ENCODE data around the gene DCDC2B. TPM values are rescaled to one million over a fixed set of nuclear protein-coding genes. Genes with fewer than 3 reads are reported as not detected.

The DCDC2B gene
- total RNA-seq, 1 experiment from 2014 or later = not detected

DNA sequence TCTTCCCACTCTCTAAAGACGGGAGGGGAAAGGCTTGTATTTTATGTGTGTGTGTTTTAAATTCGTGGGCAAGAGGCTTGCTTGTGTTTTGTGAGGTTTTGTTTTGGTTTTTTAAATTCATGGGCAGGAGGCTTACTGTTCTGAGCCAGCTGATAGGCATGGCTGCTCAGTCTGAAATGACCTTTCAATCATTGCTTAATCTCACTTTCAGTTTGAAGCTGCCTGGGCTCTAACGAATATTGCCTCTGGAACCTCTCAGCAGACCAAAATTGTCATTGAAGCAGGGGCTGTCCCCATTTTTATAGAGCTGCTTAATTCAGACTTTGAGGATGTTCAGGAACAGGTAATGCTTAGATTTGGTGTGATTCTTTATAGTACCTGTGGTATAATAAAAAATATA is 49.7 kb upstream of the DCDC2B start:
- H4K8ac ChIP-seq (replicated peaks; ENCODE audit: insufficient read length, low read depth, low read length) = no peak overlapping the region
- no peak overlapping the region for H3K27ac Mint-ChIP-seq
- no peak overlapping the region for H2BK20ac ChIP-seq (ENCODE audit: low read depth, low read length, poor library complexity, severe bottlenecking)
- no peak overlapping the region for H3K27ac ChIP-seq (ENCODE audit: insufficient read length, low read depth, low read length)
- peaks cover 37 to 79% (median 57%) of the 10 kb centered on the region in 3 experiments; a peak in 6 of 7 replicates for H3K36me3 Mint-ChIP-seq (ENCODE audit: insufficient read depth in 1 of 3, low read depth in 3 of 3)
- TF ChIP-seq CTCF (conservative IDR thresholded peaks at IDR 0.05) = no peak
- no peak overlapping the region for H3K4me3 Mint-ChIP-seq
- no peak overlapping the region for H3K23ac ChIP-seq (ENCODE audit: insufficient read length, low read depth, low read length)
- H3K79me2 ChIP-seq (ENCODE audit: insufficient read depth, low read length) = no peaks in the 10 kb centered on the region
- no peak overlapping the region for H2AFZ ChIP-seq (ENCODE audit: low read length)
- H3K27me3 Mint-ChIP-seq (ENCODE audit: low read depth) = no peaks in the 10 kb centered on the region
- no peaks in the 10 kb centered on the region for H3K79me1 ChIP-seq (ENCODE audit: insufficient read depth, low read depth, low read length, poor library complexity, severe bottlenecking)
- no CpG with 5 or more reads among the region's 3 CpGs for WGBS (ENCODE audit: extremely low coverage, insufficient read length, low lambda C conversion rate)
- no peak overlapping the region for H3K56ac ChIP-seq (ENCODE audit: insufficient read length, low read depth, low read length)
- H4K5ac ChIP-seq (ENCODE audit: insufficient read length, low read depth, low read length) = no peak overlapping the region
- H2BK15ac ChIP-seq (ENCODE audit: low read depth, low read length) = no peak overlapping the region
- H3K4me1 ChIP-seq (ENCODE audit: insufficient read depth, low read length) = no peaks in the 10 kb centered on the region
- H3K4me2 ChIP-seq (ENCODE audit: insufficient read depth, insufficient read length, low read length) = no peak overlapping the region
- no peak for DNase-seq
- H3K14ac ChIP-seq (ENCODE audit: insufficient read depth, low read length) = no peak overlapping the region
- no peak overlapping the region for H3K4ac ChIP-seq (ENCODE audit: low read depth, low read length)
- no peaks in the 10 kb centered on the region for H3K9me3 ChIP-seq (ENCODE audit: control insufficient read depth, low read depth, low read length)
- no peaks in the 10 kb centered on the region for H3K23me2 ChIP-seq (ENCODE audit: insufficient read length, low read depth, low read length, poor library complexity, severe bottlenecking)
- peaks cover 2 to 3% of the 10 kb centered on the region in 2 experiments; a peak in 2 of 4 replicates for H3K4me1 Mint-ChIP-seq
- H3K18ac ChIP-seq (ENCODE audit: insufficient read length, low read depth, low read length) = no peak overlapping the region
- H3K9me3 Mint-ChIP-seq = no peaks in the 10 kb centered on the region
- no peak overlapping the region for H3K9ac ChIP-seq (ENCODE audit: extremely low read depth, insufficient read length, low read length)
- H3K27me3 ChIP-seq (ENCODE audit: insufficient read depth, low read length) = no peaks in the 10 kb centered on the region
- H2AK5ac ChIP-seq (ENCODE audit: insufficient read length, low read length) = no peak overlapping the region
- no peak overlapping the region for H2BK12ac ChIP-seq (ENCODE audit: insufficient read length, low read depth, low read length)
- no peak overlapping the region for H2BK5ac ChIP-seq (ENCODE audit: insufficient read length, low read length)
- no peak overlapping the region for H3T11ph ChIP-seq (ENCODE audit: low read length)
- H4K91ac ChIP-seq (ENCODE audit: insufficient read length, low read depth, low read length) = no peak overlapping the region
- H4K20me1 ChIP-seq (ENCODE audit: control insufficient read depth, insufficient read depth, insufficient read length) = no peaks in the 10 kb centered on the region
- H2BK120ac ChIP-seq (ENCODE audit: low read depth, low read length, poor library complexity, severe bottlenecking) = no peak overlapping the region
